ENCODE data around the gene AFAP1L2.

The AFAP1L2 gene

GRCh38 chr10:114408112-114408967, 4.0 kb upstream of the AFAP1L2 start:
- no peak for DNase-seq

GRCh38 chr10:114406455-114406854, 2.2 kb upstream of the AFAP1L2 start:
- DNase-seq, result no peak

- DNase-seq, result no peak
These were observed 679 bp upstream of the AFAP1L2 start for GRCh38 chr10:114405011-114405350.

- no peak for DNase-seq
These were observed 651 bp downstream of the AFAP1L2 start for GRCh38 chr10:114403541-114404161.

GRCh38 chr10:114402871-114403540, 1.3 kb downstream of the AFAP1L2 start:
- DNase-seq, result no peak

- no peak for DNase-seq
These were observed 2.1 kb downstream of the AFAP1L2 start for GRCh38 chr10:114402233-114402632.

GRCh38 chr10:114401195-114401791, 3.0 kb downstream of the AFAP1L2 start:
- DNase-seq, result no peak

- DNase-seq, result no peak
These were observed 4.2 kb downstream of the AFAP1L2 start for GRCh38 chr10:114400091-114400490.

- DNase-seq, result no peak
These were observed 4.7 kb downstream of the AFAP1L2 start for GRCh38 chr10:114399576-114399975.

GRCh38 chr10:114398587-114399331, 5.5 kb downstream of the AFAP1L2 start:
- DNase-seq, result no peak

- DNase-seq, result no peak
These were observed 6.6 kb downstream of the AFAP1L2 start for GRCh38 chr10:114397651-114398145.

GRCh38 chr10:114396464-114396863, 7.8 kb downstream of the AFAP1L2 start:
- DNase-seq, result no peak

GRCh38 chr10:114395366-114396022, 8.8 kb downstream of the AFAP1L2 start:
- DNase-seq, result no peak

- DNase-seq, result no peak
These were observed 9.8 kb downstream of the AFAP1L2 start for GRCh38 chr10:114394531-114394930.

- no peak for DNase-seq
These were observed 10.4 kb downstream of the AFAP1L2 start for GRCh38 chr10:114393886-114394285.

GRCh38 chr10:114393482-114393881, 10.8 kb downstream of the AFAP1L2 start:
- DNase-seq, result no peak

- no peak for DNase-seq
These were observed 12.0 kb downstream of the AFAP1L2 start for GRCh38 chr10:114392112-114392835.

GRCh38 chr10:114391599-114391998, 12.7 kb downstream of the AFAP1L2 start:
- DNase-seq, result no peak

GRCh38 chr10:114389426-114389825, 14.9 kb downstream of the AFAP1L2 start:
- DNase-seq, result no peak

- DNase-seq, result no peak
These were observed 16.0 kb downstream of the AFAP1L2 start for GRCh38 chr10:114388275-114388674.

- no peak for DNase-seq
These were observed 16.5 kb downstream of the AFAP1L2 start for GRCh38 chr10:114387784-114388183.

Data from NCI-H446 (cell line).